GM21717 (cell line): ENCODE results near the gene THBS3.
"Not testable (repeated sequence)": the region's sequence is repeated elsewhere in the genome, so short reads cannot be mapped to it uniquely, and the experiment has no call there.

Source experiments
- ATAC-seq: cut with Tn5 transposase; IDR thresholded peaks from one replicate; pipeline ENCODE4 v1.9.1; 2021; ENCODE audit warnings: mild to moderate bottlenecking, moderate library complexity; ENCODE audit not compliant: unreplicated experiment

THBS3 gene

GRCh38 chr1:155160128-155160527, 47.6 kb downstream of the THBS3 start:
- ATAC-seq, result no peak

- no peak for ATAC-seq
These were observed 48.7 kb downstream of the THBS3 start for GRCh38 chr1:155158991-155159390.

DNA sequence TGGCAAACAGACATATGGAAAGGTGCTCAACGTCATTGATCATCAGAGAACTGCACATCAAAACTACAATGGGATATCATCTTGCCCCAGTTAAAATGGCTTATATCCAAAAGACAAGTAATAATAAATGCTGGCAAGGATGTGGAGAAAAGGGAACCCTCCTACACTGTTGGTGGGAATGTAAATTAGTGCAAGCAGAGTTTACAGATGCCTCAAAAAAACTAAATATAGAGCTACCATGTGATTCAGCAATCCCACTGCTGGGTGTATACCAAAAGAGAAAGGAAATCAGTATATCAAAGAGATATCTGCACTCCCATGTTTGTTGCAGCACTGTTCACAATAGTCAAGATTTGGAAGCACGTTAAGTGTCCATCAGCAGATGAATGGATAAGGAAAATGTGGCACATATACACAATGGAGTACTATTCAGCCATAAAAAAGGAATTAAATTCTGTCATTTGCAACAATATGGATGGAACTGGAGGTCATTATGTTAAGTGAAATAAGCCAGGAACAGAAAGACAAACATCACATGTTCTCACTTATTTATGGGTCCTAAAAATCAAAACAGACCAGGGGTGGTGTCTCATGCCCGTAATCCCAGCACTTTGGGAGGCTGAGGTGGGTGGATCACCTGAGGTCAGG, 51.6 kb downstream of the THBS3 start:
- ATAC-seq, result not testable (repeated sequence)
